Stromal cell of bone marrow (primary cell): ENCODE measurements around the gene ADPGK.
A peak's percentile ranks its signal among the peaks of the same experiment; 100 is the strongest.

ENCODE experiments used
- DNase-seq: peaks from one replicate; pipeline ENCODE4 v3.0.0-alpha.2; 2012; ENCODE audit warnings: low read depth

Gene ADPGK

GRCh38 chr15:72790302-72790910 is 6.8 kb upstream of the ADPGK start:
- DNase-seq, result peak; percentile 67

GRCh38 chr15:72787526-72787925 is 4.0 kb upstream of the ADPGK start:
- DNase-seq, result no peak

GRCh38 chr15:72786676-72787345 is 3.3 kb upstream of the ADPGK start:
- no peak for DNase-seq

- no peak for DNase-seq
These were observed 2.7 kb upstream of the ADPGK start for GRCh38 chr15:72786242-72786641.

GRCh38 chr15:72785841-72786240 is 2.3 kb upstream of the ADPGK start:
- DNase-seq, result no peak

GRCh38 chr15:72785432-72785831 is 1.9 kb upstream of the ADPGK start:
- peak; percentile 63 for DNase-seq

- DNase-seq, result no peak
These were observed 908 bp upstream of the ADPGK start for GRCh38 chr15:72784456-72784876.

GRCh38 chr15:72783004-72783639 is 436 bp downstream of the ADPGK start:
- DNase-seq, result no peak

- DNase-seq, result peak; percentile 13
These were observed 1.1 kb downstream of the ADPGK start for GRCh38 chr15:72782274-72783003.

- no peak for DNase-seq
These were observed 1.9 kb downstream of the ADPGK start for GRCh38 chr15:72781631-72782030.

- no peak for DNase-seq
These were observed 4.8 kb downstream of the ADPGK start for GRCh38 chr15:72778796-72779195.

- no peak for DNase-seq
These were observed 8.7 kb downstream of the ADPGK start for GRCh38 chr15:72774696-72775383.

GRCh38 chr15:72771329-72771725 is 12.2 kb downstream of the ADPGK start:
- no peak for DNase-seq

- no peak for DNase-seq
These were observed 12.8 kb downstream of the ADPGK start for GRCh38 chr15:72770673-72771328.

GRCh38 chr15:72766780-72767179 is 16.8 kb downstream of the ADPGK start:
- no peak for DNase-seq

GRCh38 chr15:72766025-72766424 is 17.5 kb downstream of the ADPGK start:
- no peak for DNase-seq

- DNase-seq, result no peak
These were observed 18.9 kb downstream of the ADPGK start for GRCh38 chr15:72764656-72765055.

- DNase-seq, result no peak
These were observed 22.8 kb downstream of the ADPGK start for GRCh38 chr15:72760590-72761260.

- DNase-seq, result peak; percentile 98
These were observed 25.4 kb downstream of the ADPGK start for GRCh38 chr15:72758182-72758581.

- DNase-seq, result no peak
These were observed 29.5 kb downstream of the ADPGK start for GRCh38 chr15:72754096-72754495.
